ENCODE results near the gene ADK.
"Not testable (repeated sequence)": the region's sequence is repeated elsewhere in the genome, so short reads cannot be mapped to it uniquely, and the experiment has no call there.

Gene ADK

DNA sequence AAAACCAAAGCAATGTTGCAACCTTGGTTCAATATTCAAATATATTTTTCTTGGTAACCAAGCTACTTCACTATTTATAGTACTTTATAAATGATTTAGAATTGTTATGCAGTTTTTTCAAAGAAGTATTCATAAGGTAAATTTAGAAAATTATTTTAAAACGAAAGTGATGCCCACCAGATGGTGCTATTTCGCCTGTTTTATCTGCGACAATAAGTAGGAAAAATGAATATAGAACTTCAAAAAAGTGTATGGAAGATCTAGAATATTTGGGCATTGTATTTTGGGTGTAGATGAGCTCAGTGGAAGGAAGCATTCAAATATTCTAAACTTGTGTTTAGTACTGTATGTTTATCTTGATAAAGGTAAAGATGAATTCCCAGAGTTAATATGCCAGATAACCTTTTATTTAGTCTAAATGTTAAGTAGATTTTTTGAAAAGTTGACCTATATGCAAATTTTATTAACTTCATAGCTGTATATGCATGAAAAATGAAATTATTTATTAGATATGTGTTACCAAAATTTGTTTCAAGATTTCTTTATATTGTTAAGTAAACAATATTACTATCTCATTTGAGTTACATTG is 93.2 kb downstream of the ADK start:
- no peak for ATAC-seq

DNA sequence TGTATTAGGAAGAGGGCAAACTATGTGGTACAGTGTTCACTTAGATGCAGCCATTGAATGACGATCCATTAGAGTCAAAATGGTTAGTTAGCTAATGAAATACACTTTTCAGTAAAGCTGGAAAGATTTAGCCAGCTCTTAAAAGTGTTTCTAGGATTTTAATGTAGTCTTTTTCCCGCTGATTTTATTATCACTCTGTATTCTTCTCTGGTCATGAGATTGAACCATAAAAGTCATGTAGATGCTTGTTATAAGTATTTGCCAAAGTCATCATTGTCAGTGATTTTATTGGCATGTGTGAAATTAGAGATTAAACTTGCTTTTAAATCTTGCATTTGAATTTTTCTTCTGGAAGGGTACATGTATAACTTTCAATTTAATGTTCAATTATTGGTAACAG is 93.8 kb downstream of the ADK start:
- ATAC-seq = no peak

DNA sequence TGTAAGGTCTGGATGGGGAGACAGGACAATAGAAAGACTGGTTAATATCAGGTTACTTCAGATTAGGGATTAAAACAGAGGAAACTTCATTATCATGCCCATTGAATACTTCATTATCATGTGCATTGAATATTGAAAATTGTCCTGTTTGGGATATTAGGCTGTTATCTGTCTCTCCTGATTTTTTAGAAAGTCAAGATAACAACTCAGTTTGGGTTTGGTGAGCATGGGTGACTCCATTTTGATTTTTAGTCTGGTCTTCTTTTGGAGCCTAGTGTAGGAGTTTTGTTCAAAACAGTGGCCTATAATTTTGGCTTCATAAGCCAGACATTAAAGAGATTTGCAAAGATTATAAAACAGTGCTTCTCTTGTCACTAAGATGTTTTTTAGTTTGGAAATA is 95.5 kb downstream of the ADK start:
- no peak for ATAC-seq

DNA sequence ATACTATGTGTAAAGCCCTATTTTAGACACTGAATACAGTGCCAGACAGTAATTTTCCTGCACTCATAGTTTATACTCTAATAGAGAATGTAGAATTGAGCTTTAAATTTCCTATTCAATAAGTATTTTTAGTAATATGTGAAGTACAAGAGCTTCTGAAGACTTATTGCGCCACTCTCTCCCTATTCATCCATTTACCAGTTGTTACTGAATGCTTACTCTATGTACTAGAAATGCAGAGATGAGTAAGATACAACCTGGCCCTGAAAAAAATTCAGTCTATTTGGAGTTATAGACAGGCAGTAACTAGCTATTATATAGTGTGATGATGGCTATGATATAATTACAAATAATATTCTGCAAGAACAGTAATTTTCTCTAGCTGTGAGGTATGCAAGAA is 98.8 kb downstream of the ADK start:
- ATAC-seq = no peak

DNA sequence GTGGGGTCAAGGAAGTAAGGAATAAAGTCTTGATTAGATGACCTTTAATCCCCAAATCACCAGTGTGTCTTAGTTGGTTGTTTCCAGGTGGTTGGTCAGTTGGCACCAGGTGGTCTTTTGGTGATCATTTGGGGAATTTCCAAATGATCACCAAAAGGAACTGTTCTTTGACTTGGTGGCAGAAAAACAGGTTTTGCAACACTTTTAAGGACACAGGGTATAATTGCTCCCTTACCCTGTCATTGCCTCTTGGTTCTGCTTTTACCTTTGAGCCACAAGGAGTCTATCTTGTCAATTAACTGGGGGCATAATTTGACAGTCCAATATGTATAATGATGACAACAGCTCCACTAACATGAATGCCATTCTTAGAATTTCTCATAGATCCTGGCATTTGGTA is 104.2 kb downstream of the ADK start:
- no peak for ATAC-seq

DNA sequence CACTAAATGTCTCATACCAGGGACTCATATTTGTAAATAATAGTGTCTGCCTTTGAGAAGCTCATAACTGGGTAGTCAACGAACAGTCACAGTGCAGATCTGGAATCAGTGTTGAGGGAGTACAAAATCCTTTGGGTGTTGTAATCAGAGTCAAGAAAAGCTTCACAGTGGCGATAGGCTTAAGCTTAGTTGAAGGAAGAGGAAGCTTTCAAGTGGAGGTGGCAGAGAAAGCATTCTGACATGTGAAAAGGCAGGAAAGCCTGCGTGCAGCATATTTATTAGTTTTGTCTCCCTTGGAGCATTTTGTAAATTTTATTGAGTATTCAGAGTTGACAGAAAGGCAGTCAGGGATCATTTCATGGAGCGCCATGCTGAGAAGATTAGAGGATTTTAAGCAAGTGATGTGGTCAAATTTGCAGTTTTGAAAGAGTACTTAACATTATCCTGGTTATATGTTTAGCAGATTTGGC is 104.9 kb downstream of the ADK start:
- no peak for ATAC-seq

DNA sequence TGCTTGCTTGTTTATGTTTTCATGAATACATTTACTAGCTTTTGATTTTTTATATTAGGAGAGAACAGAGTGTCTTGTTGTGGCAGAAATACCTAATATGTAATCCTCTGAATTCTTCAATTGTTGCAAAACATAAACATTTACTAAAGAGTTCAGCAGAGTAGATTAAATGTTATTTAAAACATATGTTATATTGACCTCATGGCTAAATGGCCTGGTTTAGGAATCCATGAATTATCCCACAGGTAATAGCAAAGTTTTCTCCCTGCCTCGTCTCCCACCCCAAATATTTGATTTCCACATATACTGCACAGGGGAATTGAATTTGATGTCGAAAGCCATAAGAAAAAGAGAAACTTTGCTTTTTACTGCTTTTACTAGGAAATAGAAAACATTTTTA is 111.8 kb downstream of the ADK start:
- ATAC-seq = no peak

DNA sequence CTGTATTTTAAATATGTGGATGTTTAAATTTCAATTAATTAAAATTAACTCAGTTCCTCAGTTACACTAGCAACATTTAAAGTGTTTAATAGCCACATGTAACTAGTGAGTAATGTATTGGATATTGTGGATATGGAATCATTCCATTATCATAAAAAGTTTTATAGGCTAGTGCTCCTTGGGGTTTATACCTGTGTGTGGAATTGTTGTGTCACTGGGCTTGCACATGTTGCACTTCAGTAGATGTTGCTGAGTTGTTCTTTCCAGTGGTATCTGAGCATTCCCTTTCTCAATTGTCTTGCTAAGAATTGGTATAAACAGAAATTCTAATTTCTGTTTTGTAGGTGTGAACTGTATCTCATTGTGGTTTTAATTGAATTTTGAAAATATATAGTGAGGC is 113.0 kb downstream of the ADK start:
- no peak for ATAC-seq

DNA sequence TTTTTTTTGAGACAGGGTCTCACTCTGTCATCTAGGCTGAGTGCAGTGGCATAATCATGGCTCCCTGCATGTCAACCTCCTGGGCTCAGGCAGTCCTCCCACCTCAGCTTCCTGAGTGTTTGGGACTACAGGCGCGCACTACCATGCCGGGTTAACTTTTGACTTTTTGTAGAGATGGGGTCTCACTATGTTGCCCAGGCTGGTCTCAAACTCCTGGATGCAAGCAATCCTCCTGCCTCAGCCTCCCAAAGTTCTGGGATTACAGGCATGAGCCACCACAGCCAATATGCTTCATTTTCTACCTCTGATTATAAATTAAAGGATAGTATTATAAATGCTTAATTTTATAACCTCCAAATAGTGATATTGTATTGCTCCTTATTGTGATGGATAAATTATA is 121.3 kb downstream of the ADK start:
- ATAC-seq = no peak

DNA sequence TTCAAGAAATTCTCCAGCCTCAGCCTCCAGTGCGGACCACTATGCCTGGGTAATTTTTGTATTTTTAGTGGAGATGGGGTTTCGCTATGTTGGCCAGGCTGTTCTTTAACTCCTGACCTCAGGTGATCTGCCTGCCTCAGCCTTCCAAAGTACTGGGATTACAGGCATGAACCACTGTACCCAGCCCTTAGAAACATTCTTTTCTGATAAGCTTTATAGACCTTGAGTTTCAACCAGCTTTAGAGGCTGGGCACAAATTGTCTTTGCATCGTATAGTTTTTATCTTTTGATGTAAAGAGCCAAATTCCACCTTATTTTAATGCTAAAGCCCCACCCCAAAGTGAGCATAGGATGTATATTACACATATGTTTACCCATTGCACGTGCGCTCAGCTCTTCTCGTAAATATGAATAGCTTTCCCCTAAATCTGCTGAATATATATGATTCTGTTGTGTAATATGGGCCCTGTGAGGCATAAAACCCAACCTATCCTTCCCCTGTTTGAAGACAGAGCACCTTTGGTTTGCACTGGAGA is 124.8 kb downstream of the ADK start:
- no peak for ATAC-seq

DNA sequence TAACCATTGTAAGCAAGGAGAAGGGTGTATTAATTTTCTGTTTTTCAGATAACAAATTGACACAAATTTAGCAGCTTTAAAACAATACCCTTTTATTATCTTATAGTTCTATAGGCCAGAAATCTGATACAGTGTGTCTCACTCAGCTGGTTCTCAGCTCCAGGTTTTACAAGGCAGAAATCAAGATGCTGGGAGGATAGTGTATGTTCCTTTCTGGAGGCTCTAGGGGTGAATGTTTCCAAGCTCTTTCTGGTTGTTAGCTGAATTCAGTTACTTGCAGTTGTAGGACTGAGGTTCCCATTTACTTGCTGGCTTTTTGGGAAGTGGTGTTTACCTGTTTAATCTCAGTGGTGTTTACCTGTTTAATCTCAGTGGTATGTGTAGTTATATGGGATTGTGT is 125.4 kb downstream of the ADK start:
- no peak for ATAC-seq

DNA sequence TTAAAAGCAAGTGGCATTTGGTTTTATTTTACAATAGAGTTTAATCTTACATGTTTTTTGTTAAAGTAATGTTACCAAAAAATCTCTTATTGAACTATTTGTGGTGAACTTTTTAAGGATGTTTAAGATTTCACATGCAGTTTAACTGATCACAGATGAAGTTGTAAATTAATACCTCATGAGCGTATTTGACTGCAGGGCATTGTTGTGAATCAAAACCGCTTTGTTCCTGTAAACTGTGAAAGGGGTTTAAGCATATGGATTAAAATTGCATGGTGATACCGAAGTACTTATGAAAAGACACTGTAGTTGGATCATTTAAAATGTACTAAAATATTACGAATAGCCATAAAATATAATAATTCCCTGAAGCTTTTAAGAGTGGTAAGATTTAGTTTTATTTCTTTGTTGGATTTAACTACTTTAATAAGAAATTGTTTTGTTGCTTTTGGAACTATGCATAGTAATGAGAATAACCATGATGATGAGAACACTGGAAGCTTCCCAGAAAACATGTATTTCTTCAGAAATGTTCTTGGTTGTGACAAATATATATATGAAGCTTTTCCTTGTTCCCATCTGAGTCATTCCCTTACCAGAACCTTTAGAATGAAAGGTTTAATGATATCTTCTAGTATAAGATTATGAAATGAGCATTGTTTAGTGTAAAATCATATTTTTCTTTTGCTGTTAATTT is 131.3 kb downstream of the ADK start:
- no peak for ATAC-seq

DNA sequence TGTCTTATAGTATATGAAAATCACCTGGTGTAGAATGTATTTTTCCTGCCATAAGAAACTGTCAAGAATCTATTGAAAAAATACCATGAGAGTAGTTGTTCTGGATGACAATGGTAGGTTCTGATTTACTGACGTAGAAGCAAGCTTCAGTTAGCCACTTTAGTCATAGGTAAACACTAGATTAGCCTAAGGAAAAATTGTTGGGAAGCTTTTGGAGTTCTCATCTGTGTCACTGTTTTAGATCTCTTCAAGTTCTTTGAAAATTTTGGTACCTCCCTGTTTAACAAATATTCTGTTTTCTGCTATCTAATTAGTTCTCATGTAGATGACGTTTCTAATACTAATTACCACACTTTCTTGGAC is 131.8 kb downstream of the ADK start:
- no peak for ATAC-seq

DNA sequence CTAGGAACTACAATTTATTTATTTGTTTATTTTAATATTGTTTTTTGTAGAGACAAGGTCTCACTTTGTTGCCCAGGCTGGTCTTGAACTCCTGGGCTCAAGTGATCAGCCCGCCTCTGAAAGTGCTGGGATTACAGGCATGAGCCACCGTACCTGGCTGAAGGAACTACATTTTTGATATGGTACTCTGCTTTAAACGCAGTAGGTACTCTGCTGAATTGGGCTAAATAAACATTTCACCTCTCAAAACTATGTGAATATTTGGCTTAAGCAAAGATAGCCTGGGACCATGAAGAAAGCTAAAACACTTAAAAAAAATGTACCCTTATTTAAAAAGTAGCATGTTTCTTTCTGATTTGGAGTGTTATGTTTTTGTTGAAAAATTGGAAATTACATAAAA is 138.2 kb downstream of the ADK start:
- no peak for ATAC-seq

DNA sequence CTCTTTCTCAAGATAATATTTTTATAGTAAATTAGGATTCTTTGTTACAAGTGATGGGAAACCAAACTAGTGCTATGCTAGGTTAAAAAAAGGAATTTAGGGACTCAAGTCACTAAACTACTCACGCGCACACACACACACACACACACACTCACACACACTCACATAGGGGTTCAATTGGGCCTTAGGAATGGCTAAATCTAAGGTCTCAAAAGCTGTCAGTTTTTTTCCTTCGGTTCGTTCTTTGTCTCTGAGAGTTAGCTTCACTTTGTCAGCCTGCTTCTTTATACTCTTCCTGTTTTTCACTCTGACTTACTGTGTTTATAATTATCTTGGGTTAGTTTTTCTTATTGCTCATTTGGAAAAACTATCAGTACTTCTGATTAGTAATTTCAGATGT is 138.9 kb downstream of the ADK start:
- ATAC-seq = no peak

DNA sequence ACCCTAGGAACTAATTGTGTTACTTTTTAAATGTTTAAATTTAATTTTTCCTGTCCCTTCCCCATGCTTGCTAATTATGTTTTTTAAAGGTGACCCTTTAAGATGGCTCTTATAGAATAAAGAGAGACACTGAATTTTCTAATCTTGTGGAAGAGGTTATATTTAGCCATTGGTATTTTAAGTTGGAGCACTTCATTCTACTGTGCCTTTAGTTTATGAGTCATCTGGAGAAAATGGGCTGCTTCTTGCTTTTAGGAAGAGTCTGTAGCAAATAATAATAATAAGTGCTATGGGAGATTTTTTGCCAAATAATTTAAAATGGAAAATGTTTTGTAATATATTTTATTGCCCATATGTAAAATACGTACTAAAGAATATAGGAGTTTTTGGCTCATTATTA is 139.7 kb downstream of the ADK start:
- ATAC-seq = no peak

DNA sequence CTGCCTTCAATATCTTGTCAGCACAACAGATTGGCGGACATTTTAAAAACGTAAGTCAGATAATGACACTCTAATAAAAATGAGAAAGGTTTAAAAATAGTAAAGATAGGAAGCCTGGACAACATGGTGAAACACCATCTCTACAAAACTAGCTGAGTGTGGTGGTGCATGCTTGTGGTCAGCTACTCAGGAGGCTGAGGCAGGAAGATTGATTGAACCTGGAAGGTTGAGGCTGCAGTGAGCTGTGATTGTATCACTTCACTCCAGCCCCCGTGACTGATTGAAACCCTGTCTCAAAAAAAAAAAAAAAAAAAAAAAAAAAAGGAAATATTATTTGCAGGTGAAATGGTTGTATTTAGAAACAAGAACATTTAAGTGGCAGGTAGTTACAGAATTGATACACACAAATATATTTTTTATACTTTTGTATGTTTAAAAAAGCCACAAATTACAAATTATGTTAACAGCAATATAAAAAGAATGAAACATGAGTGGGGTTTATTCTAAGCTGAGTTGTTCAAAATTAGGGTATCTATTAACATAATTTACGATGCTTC is 141.9 kb downstream of the ADK start:
- no peak for ATAC-seq

DNA sequence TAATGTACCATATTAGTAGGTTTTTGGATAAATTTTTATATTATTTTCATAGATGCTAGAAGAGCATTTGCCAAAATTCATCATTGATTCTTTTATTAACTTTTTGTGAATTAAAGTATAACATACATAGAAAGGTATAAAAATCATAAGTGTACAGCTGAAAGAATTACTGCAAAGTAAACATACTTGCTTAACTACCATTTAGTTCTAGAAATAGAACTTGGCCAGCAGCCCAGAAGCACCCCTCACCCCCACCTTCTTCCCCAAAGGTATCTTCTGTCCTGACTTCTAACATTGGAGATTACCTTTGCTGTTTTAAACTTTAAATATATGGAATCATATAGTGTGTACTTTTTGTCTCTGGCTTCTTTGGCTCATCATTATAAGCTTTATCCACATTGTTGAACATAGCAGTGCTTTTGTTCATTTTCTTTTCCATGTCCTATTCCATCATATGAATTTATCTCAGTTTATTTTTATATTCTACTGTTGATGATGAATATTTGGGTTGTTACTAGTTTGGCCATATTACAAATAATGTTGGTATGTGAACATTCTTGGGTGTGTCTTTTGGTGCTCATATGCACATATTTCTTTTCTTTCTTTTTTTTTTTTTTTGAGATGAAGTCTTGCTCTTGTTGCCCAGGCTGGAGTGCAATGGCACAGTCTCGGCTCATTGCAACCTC is 142.8 kb downstream of the ADK start:
- no peak for ATAC-seq

DNA sequence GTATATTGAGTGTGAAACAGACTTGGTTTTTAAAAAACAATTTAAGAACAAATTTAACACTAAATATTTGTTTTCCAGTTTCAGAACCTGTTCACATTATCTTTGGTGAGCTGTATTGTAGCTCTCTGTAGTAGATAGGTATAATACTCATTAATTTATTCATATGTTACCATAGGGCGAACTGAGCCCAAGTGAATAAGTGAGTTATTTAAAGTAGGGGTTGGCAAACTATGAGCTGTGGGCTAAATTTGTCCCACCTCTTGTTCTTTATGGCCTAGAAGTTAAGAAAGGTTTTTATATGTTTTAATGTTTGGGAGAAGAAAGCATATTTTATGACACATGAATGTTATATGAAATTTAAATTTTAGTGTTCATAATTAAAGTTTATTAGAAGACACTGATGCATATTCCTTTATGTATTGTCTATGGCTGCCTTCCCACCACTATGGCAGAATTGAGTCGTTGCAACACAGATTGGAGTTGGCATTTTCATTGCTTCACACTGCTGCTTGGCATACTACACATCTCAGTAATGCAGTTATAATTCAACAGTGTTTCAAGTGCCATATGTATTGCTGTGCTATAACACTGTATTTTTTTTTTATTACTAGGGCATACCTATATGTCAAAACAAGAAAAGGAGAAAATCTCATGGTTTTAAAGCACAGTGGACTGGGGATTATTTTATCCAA is 146.5 kb downstream of the ADK start:
- ATAC-seq = no peak

DNA sequence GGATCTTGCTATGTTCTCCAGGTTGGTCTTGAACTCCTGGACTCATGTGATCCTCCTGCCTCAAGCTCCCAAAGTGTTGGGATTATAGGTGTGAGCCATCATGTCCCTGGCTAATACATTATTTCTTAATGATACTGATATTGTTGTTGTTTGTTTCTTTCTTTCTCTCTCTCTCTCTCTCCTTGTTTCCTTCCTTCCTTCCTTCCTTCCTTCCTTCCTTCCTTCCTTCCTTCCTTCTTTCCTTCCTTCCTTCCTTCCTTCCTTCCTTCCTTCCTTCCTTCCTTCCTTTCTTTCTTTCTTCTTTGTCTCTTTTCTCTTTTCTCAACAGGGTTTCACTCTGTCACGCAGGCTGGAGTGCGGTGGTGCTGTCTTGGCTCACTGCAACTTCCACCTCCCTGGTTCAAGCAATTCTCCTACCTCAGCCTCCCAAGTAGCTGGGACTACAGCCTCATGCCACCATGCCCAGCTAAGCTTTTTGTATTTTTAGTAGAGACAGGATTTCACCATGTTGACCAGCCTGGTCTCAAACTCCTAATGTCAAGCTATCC is 149.1 kb downstream of the ADK start:
- not testable (repeated sequence) for ATAC-seq

DNA sequence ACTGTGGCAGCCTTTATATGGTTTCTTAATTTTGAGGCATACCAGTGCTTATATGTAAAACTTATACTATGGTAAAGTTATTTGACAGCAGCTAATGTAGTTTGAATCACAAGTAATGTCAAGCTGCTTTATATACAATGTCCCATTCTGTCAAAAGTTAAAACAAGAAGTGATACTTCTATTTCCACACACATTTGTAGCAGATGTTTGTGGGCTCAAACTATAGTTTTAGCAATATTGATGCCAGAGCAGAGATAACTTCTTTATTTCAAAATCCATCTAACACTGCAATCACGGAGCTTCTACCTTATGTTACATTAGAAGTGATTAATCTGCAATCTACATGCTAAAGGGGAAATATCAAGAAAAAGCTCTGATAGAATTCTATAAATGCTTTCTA is 149.6 kb downstream of the ADK start:
- ATAC-seq = no peak

DNA sequence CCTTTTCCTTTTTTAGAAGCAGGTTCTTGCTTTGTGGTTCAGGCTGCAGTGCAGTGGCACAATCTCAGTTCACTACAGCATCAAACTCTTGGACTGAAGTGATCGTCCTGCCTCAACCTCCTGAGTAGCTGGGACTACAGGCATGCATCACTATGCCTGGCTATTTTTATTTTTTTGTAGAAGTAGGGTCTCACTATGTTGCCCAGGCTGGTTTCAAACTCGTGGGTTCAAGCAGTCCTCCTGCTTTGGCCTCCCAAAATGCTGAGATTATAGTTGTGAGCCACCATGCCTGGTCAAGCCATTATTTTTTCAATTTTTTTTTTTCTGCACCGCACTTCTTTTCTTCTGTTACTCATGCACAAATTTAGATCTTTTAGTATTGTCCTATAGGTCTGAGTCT is 154.7 kb downstream of the ADK start:
- ATAC-seq = no peak

Data from activated CD4-positive, CD25-positive, alpha-beta regulatory T cell treated with anti-CD3 and anti-CD28 coated beads, Interleukin-2, amount 50 U/mL, for 24 hours (primary cell).